Mesendoderm (in vitro differentiated cells): ENCODE data around the gene SOX9.

Experiments
- DNase-seq: peaks from one replicate; pipeline ENCODE4 v3.0.0; 2013
- H2AK5ac ChIP-seq: 2 replicates; pipeline ENCODE4 v1.6.1; 2013; ENCODE audit warnings: low read length, inconsistent platforms
- H2BK120ac ChIP-seq: 2 replicates; pipeline ENCODE4 v1.6.1; 2013; ENCODE audit warnings: low read depth, mild to moderate bottlenecking, low read length, moderate library complexity, mixed read lengths
- H2BK15ac ChIP-seq: replicated peaks from 2 replicates; pipeline ENCODE4 v1.6.1; 2013; ENCODE audit warnings: low read depth, mild to moderate bottlenecking, moderate library complexity
- H2BK5ac ChIP-seq: 2 replicates; pipeline ENCODE4 v1.6.1; 2013; ENCODE audit warnings: low read length, inconsistent platforms
- H3K18ac ChIP-seq: 2 replicates; pipeline ENCODE4 v1.6.1; 2013; ENCODE audit warnings: mild to moderate bottlenecking, low read length, mixed read lengths
- H3K23ac ChIP-seq: one replicate; pipeline ENCODE4 v1.6.1; 2013; ENCODE audit warnings: low read length
- H3K27ac ChIP-seq: 2 replicates; pipeline ENCODE4 v1.5.1; 2013; ENCODE audit warnings: low read depth, mild to moderate bottlenecking, inconsistent platforms, low read length, moderate library complexity
- H3K27me3 ChIP-seq: 2 replicates; pipeline ENCODE4 v1.6.1; 2013; ENCODE audit warnings: low read length, control low read depth, mild to moderate bottlenecking, inconsistent platforms; ENCODE audit not compliant: insufficient read depth, poor library complexity
- H3K36me3 ChIP-seq: 2 replicates; pipeline ENCODE4 v1.6.1; 2013; ENCODE audit warnings: low read length, inconsistent platforms; ENCODE audit not compliant: control insufficient read depth, insufficient read depth
- H3K4ac ChIP-seq: one replicate; pipeline ENCODE4 v1.6.1; 2013; ENCODE audit warnings: low read depth, mild to moderate bottlenecking, low read length, moderate library complexity
- H3K4me1 ChIP-seq: 2 replicates; pipeline ENCODE4 v1.6.1; 2013; ENCODE audit warnings: low read depth, low read length, inconsistent platforms; ENCODE audit not compliant: control insufficient read depth
- H3K4me2 ChIP-seq: 2 replicates; pipeline ENCODE4 v1.6.1; 2013; ENCODE audit warnings: low read length
- H3K4me3 ChIP-seq: 2 replicates; pipeline ENCODE4 v1.5.1; 2013; ENCODE audit warnings: mild to moderate bottlenecking, low read length
- H3K56ac ChIP-seq: one replicate; pipeline ENCODE4 v1.6.1; 2013; ENCODE audit warnings: low read length
- H3K79me1 ChIP-seq: 2 replicates; pipeline ENCODE4 v1.6.1; 2013; ENCODE audit warnings: low read length, inconsistent platforms
- H3K79me2 ChIP-seq: 2 replicates; pipeline ENCODE4 v1.6.1; 2013; ENCODE audit warnings: mild to moderate bottlenecking, low read length; ENCODE audit not compliant: control insufficient read depth, insufficient read depth
- H3K9ac ChIP-seq: 2 replicates; pipeline ENCODE4 v1.6.1; 2013; ENCODE audit warnings: low read length, inconsistent platforms
- H4K5ac ChIP-seq: one replicate; pipeline ENCODE4 v1.6.1; 2013; ENCODE audit warnings: low read length
- H4K8ac ChIP-seq: one replicate; pipeline ENCODE4 v1.6.1; 2013; ENCODE audit warnings: low read depth, mild to moderate bottlenecking, control low read depth, low read length, moderate library complexity
- WGBS: extraction: QIAGEN DNeasy Blood & Tissue Kit; methylation state at CpG from one replicate; pipeline ENCODE4 v1.1.7; 2013; ENCODE audit warnings: low lambda C conversion rate, missing lambda C conversion rate; ENCODE audit not compliant: insufficient coverage; ENCODE audit errors: extremely low coverage; 5-methylcytosine and 5-hydroxymethylcytosine counted together

SOX9 gene

GRCh38 chr17:72150632-72151460 lies 30.0 kb downstream of the SOX9 start:
- peak; percentile 94 for DNase-seq
- H2BK120ac ChIP-seq, result no peak overlapping the region
- WGBS, result no CpG with 5 or more reads among the region's 11 CpGs

GRCh38 chr17:72151565-72152386 lies 31.0 kb downstream of the SOX9 start:
- Histone ChIP-seq H3K36me3 (no peaks in the 10 kb centered on the region), H3K79me1 (no peaks in the 10 kb centered on the region), H3K4me3 (no peak overlapping the region), H3K79me2 (no peaks in the 10 kb centered on the region), H3K4me2 (no peak overlapping the region), H2BK15ac (no peak overlapping the region), H3K9ac (no peak overlapping the region), H3K56ac (peak overlapping the region; percentile 44), H2BK120ac (no peak overlapping the region), H3K23ac (no peak overlapping the region), H3K4me1 (peaks cover 9% of the 10 kb centered on the region), H4K8ac (no peak overlapping the region), H2BK5ac (no peak overlapping the region), H3K18ac (no peak overlapping the region), H3K4ac (no peak overlapping the region), H4K5ac (no peak overlapping the region), H2AK5ac (no peak overlapping the region), H3K27me3 (no peaks in the 10 kb centered on the region), H3K27ac (no peak overlapping the region)
- DNase-seq, result peak; percentile 89
- no CpG with 5 or more reads among the region's 11 CpGs for WGBS

More at GRCh38 chr17:72150632-72151460, 30.0 kb downstream of the SOX9 start:
- H3K56ac ChIP-seq, result no peak overlapping the region
- H3K4ac ChIP-seq, result no peak overlapping the region
- H4K5ac ChIP-seq, result no peak overlapping the region
- no peaks in the 10 kb centered on the region for H3K79me2 ChIP-seq
- no peak overlapping the region for H3K4me2 ChIP-seq
- H2BK15ac ChIP-seq, result no peak overlapping the region
- H3K18ac ChIP-seq, result no peak overlapping the region
- H3K4me1 ChIP-seq, result peaks cover 9% of the 10 kb centered on the region
- H3K27me3 ChIP-seq, result no peaks in the 10 kb centered on the region
- H4K8ac ChIP-seq, result no peak overlapping the region
- no peak overlapping the region for H2AK5ac ChIP-seq
- H3K36me3 ChIP-seq, result no peaks in the 10 kb centered on the region
- no peak overlapping the region for H3K27ac ChIP-seq
- H3K79me1 ChIP-seq, result no peaks in the 10 kb centered on the region
- H3K4me3 ChIP-seq, result no peak overlapping the region
- H3K9ac ChIP-seq, result no peak overlapping the region
- no peak overlapping the region for H2BK5ac ChIP-seq
- no peak overlapping the region for H3K23ac ChIP-seq

GRCh38 chr17:72152387-72152929 lies 31.6 kb downstream of the SOX9 start:
- Histone ChIP-seq H3K4me1 (peaks cover 9% of the 10 kb centered on the region), H3K56ac (no peak overlapping the region), H3K4me3 (no peak overlapping the region), H2BK15ac (no peak overlapping the region), H4K8ac (no peak overlapping the region), H3K79me2 (no peaks in the 10 kb centered on the region), H3K79me1 (no peaks in the 10 kb centered on the region), H4K5ac (no peak overlapping the region), H3K36me3 (no peaks in the 10 kb centered on the region), H3K4me2 (no peak overlapping the region), H3K18ac (no peak overlapping the region), H2AK5ac (no peak overlapping the region), H2BK5ac (no peak overlapping the region), H3K27me3 (no peaks in the 10 kb centered on the region), H3K23ac (no peak overlapping the region), H2BK120ac (no peak overlapping the region), H3K27ac (no peak overlapping the region), H3K4ac (no peak overlapping the region), H3K9ac (no peak overlapping the region)
- no CpG with 5 or more reads among the region's 2 CpGs for WGBS
- no peak for DNase-seq

GRCh38 chr17:72158895-72159885 lies 38.4 kb downstream of the SOX9 start:
- H3K4me1 ChIP-seq, result no peaks in the 10 kb centered on the region
- no peak overlapping the region for H2AK5ac ChIP-seq
- H3K36me3 ChIP-seq, result no peaks in the 10 kb centered on the region
- DNase-seq, result no peak
- no CpG with 5 or more reads among the region's 15 CpGs for WGBS
- H4K8ac ChIP-seq, result no peak overlapping the region
- no peak overlapping the region for H2BK15ac ChIP-seq
- no peak overlapping the region for H2BK120ac ChIP-seq
- no peak overlapping the region for H3K27ac ChIP-seq
- H3K4me2 ChIP-seq, result no peak overlapping the region
- H4K5ac ChIP-seq, result no peak overlapping the region
- H3K23ac ChIP-seq, result no peak overlapping the region
- no peak overlapping the region for H3K9ac ChIP-seq
- H3K27me3 ChIP-seq, result no peaks in the 10 kb centered on the region
- H3K79me1 ChIP-seq, result no peaks in the 10 kb centered on the region
- no peaks in the 10 kb centered on the region for H3K79me2 ChIP-seq
- H3K4me3 ChIP-seq, result no peak overlapping the region
- H3K4ac ChIP-seq, result no peak overlapping the region
- H3K56ac ChIP-seq, result no peak overlapping the region
- no peak overlapping the region for H2BK5ac ChIP-seq
- no peak overlapping the region for H3K18ac ChIP-seq

DNA sequence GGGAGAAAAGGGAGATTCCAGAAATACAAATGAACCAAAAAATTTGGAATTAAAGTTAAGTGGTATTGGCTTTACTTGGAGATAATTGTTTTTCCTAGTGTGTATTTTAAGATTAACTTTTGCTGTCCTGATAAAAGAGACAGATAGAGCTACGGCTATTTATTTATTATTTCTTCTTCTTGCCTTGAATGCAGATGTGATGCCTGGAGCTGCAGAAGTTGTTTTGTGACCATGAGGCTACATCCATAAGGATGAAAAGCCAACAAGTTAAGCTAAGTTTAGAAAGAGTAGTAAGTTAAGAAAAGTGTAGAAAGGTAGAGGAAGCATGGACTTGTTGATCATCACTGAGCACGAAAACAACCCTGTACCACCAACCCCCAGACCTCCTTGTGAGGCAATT lies 41.7 kb downstream of the SOX9 start:
- WGBS, result no CpG with 5 or more reads among the region's 2 CpGs
- Histone ChIP-seq H3K79me2 (no peaks in the 10 kb centered on the region), H3K27me3 (no peaks in the 10 kb centered on the region), H3K23ac (no peak overlapping the region), H3K9ac (no peak overlapping the region), H3K56ac (no peak overlapping the region), H3K36me3 (no peaks in the 10 kb centered on the region), H3K4me1 (no peaks in the 10 kb centered on the region), H2BK120ac (no peak overlapping the region), H3K4ac (no peak overlapping the region), H2BK5ac (no peak overlapping the region), H3K4me3 (no peak overlapping the region), H2AK5ac (no peak overlapping the region), H3K27ac (no peak overlapping the region), H3K79me1 (no peaks in the 10 kb centered on the region), H3K18ac (no peak overlapping the region), H4K5ac (no peak overlapping the region), H3K4me2 (no peak overlapping the region), H2BK15ac (no peak overlapping the region), H4K8ac (no peak overlapping the region)
- no peak for DNase-seq
